HG02852 (cell line): ENCODE data around the gene SAG.

Experiments used
- ATAC-seq: cut with Tn5 transposase; IDR thresholded peaks from one replicate; pipeline ENCODE4 v1.9.1; 2021; ENCODE audit warnings: mild to moderate bottlenecking, moderate library complexity; ENCODE audit not compliant: unreplicated experiment

Gene SAG

GRCh38 chr2:233353769-233354499 is 46.3 kb downstream of the SAG start, which contains the start of gene DGKD:
Gene DGKD, plus strand, starts transcription at chr2:233354494. Its CDS starts 25 bp downstream, at chr2:233354519.
- peak; percentile 47 for ATAC-seq

GRCh38 chr2:233354500-233354924 is 46.9 kb downstream of the SAG start:
- peak; percentile 13 for ATAC-seq

GRCh38 chr2:233354971-233355574 is 47.5 kb downstream of the SAG start:
- peak; percentile 3 for ATAC-seq

GRCh38 chr2:233355916-233356315 is 48.3 kb downstream of the SAG start:
- no peak for ATAC-seq

- ATAC-seq = no peak
These were observed 49.1 kb downstream of the SAG start for GRCh38 chr2:233356546-233357308.

- no peak for ATAC-seq
These were observed 50.7 kb downstream of the SAG start for GRCh38 chr2:233358335-233358734.

- no peak for ATAC-seq
These were observed 51.3 kb downstream of the SAG start for GRCh38 chr2:233358947-233359346.

GRCh38 chr2:233359823-233360222 is 52.2 kb downstream of the SAG start:
- no peak for ATAC-seq

- ATAC-seq = no peak
These were observed 53.2 kb downstream of the SAG start for GRCh38 chr2:233360771-233361176.

- no peak for ATAC-seq
These were observed 53.7 kb downstream of the SAG start for GRCh38 chr2:233361297-233361696.

- no peak for ATAC-seq
These were observed 55.1 kb downstream of the SAG start for GRCh38 chr2:233362742-233363141.

GRCh38 chr2:233363744-233364235 is 56.2 kb downstream of the SAG start:
- ATAC-seq = peak; percentile 64

GRCh38 chr2:233365861-233366520 is 58.4 kb downstream of the SAG start:
- no peak for ATAC-seq

- no peak for ATAC-seq
These were observed 60.0 kb downstream of the SAG start for GRCh38 chr2:233367586-233367985.

GRCh38 chr2:233368756-233369155 is 61.1 kb downstream of the SAG start:
- ATAC-seq = no peak

- ATAC-seq = no peak
These were observed 61.8 kb downstream of the SAG start for GRCh38 chr2:233369462-233369861.

GRCh38 chr2:233369897-233370685 is 62.5 kb downstream of the SAG start:
- ATAC-seq = no peak

- ATAC-seq = no peak
These were observed 64.0 kb downstream of the SAG start for GRCh38 chr2:233371641-233372040.

GRCh38 chr2:233372855-233373254 is 65.2 kb downstream of the SAG start:
- ATAC-seq = no peak

- no peak for ATAC-seq
These were observed 65.7 kb downstream of the SAG start for GRCh38 chr2:233373316-233373715.
